GM19467 (cell line): ENCODE results near the gene ARHGAP30.
"Not testable (repeated sequence)": the region's sequence is repeated elsewhere in the genome, so short reads cannot be mapped to it uniquely, and the experiment has no call there.

Experiments
- ATAC-seq: cut with Tn5 transposase; IDR thresholded peaks from one replicate; pipeline ENCODE4 v1.9.1; 2021; ENCODE audit warnings: mild to moderate bottlenecking, moderate library complexity; ENCODE audit not compliant: unreplicated experiment

ARHGAP30 gene

DNA sequence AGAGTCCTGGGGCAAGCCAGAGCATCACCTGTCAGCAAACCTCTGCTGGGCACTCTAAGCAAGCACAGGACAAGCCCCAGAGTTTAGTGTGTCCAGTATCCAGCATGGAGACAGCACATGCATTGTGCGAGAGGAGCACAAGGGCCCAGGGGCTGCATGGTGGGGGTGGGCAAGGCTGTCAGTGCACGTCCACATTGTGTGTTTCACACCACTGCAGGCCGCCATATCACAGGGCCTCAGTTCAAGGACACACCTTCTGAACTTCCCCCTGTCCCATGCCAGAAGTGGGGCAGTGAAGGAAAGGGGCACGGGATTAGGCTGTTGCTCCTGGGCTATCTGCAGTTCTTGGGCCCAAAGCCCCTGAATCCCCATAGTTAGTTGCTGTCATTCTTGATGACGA is 30.1 kb downstream of the ARHGAP30 start:
- no peak for ATAC-seq

DNA sequence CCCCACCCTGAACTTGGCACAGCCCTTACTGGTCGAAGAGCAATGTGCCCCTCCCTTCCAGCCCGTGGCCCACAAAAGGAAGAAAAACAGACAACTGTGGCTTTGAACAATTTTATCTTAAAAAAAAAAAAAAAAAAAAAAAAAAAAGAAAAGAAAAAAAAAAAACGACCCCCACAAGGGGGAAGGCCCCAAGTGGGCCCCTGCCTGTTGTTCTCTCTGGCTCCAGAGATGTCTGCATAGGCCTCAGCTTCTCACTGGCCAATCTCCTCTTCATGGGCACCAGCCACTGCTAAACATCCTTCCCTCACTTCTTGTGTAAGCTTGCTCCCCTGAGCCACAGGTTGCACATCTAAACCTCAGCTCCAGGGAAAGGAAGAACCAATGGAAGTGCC is 30.5 kb downstream of the ARHGAP30 start:
- ATAC-seq, result no peak

DNA sequence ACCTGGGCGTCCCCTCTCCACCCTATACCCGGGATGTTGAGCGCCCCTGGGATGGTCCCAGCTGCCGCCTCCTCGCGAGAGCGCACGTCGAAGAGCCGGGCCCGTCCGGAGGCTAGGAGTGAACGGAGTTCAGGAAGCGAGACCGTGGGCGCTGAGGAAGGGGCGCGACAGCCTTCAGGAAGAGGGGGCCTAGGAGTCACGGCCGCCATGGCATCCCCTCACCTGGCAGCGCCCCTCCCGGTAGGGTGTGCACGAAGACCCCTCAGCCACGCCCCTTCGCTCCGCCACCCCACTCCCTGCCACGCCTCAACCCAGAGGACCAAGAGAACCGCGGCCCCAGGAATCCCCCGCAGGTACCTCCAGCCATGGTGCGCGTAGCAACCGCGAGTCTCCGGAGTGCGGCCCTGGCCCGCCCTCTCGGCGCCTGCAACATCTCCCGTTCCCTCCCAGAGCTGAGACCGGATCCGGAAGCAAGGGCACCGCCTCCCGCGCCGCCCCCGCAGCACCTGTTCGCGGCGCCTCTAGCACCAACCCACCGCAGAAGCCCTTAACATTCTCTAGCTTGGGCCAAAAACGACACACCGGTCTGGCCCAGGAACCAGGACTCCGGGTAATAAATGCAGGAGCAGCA is 31.1 kb downstream of the ARHGAP30 start, which contains the start of gene TSTD1:
Gene TSTD1, minus strand, starts transcription at position 442 of the 631 bp plus-strand sequence. Its CDS starts 75 bp downstream, at position 367.
- ATAC-seq, result peak; percentile 76

DNA sequence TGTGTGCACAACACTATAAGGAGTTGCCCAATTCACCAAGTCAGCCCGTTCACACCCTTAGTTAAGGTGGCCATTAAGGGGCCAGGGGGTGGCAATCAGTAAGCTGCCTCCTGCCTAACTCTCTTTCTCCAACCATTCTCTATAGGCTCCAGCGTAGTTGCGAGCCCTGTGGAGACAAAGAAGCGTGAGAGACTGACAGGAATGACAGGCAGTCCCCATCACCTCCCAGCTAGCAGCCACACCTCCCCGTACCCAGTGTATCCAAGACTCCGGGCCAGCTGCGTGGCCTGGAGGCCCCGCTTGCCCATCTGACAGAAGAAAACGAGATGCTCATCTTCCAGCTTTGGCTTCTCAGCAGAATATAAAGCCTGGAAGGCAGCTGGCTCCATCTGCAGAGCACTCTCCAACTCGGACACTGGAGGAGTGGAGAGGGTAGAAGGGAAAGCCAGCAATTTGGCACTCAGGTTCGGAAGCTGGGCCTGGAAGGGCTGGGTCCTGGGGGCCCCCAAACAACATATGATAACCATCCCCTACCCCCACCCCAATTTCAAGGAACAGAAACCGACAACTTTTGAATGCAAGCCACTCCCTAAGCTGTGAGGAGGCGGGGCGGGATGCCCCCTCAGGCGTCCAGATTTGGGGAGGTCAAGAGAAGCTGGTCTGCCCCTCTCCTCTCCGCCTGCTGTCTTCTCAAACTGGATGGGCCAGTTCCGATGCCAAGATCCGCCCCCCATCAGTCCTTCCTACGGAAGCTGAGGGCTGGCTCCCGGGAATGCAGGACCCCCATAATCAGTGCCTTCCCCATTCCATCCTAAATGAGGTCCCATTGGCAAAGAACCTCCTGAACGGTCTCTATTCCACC is 31.8 kb downstream of the ARHGAP30 start:
- no peak for ATAC-seq

DNA sequence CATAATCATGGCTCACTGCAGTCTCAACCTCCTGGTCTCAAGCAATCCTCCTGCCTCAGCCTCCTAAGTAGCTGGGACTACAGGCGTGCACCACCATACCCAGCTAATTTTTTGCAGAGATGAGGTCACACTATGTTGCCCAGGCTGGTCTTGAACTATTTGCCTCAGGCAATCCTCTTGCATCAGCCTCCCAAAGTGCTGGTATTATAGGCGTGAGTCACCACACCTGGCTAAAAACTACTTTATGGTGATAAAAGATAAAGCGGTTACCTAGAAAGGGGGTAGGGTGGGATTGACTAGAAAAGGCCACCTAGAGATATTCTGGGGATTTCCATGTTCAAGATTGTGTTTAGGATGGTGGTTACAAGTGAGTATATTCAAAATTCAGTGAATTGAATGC is 35.9 kb downstream of the ARHGAP30 start:
- no peak for ATAC-seq

DNA sequence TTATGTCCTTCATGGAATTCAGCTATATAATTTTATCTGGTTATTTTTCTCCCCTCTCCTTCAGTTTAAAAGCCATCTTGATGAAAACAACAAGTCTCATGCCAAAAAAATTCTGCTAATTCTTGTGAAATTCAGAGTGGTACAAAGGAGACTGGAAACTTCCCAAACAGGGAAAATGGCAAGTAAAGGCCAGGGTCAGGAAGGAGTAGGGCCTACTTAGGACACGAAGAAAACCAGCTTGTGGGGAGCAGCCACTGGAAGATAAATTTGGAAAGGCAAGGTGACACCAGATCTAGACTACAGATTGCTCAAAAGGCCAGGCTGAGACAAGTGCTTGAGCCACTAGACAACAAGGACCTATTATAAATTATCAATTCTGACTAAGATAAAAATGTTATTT is 37.3 kb downstream of the ARHGAP30 start:
- no peak for ATAC-seq

DNA sequence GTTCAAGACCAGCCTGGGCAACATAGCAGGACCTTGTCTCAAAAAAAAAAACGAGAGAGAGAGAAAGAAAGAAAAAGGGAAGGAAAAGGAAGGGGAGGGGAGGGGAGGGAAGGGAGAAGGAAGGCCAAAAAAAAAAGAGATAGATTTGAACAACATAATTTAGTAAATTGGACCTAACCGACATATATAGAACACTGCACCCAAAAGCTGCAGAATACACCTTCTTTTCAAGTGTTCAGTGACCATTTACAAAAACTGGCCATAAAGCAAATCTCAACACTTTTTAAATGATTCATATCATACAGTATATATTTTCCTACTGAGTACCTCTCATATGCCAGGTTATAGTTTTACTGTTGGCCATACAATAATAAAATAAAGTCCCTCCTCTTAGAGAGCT is 37.8 kb downstream of the ARHGAP30 start:
- no peak for ATAC-seq

DNA sequence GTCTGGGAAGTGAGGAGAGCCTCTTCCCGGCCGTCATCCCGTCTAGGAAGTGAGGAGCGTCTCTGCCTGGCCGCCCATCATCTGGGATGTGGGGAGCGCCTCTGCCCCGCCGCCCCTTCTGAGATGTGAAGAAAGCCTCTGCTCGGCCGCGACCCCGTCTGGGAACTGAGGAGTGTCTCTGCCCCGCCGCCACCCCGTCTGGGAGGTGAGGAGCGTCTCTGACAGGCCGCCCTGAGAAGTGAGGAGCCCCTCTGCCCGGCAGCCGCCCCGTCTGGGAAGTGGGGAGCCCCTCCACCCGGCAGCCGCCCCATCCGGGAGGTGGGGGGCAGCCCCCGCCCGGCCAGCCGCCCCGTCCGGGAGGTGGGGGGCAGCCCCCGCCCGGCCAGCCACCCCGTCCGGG is 40.2 kb downstream of the ARHGAP30 start:
- ATAC-seq, result not testable (repeated sequence)

DNA sequence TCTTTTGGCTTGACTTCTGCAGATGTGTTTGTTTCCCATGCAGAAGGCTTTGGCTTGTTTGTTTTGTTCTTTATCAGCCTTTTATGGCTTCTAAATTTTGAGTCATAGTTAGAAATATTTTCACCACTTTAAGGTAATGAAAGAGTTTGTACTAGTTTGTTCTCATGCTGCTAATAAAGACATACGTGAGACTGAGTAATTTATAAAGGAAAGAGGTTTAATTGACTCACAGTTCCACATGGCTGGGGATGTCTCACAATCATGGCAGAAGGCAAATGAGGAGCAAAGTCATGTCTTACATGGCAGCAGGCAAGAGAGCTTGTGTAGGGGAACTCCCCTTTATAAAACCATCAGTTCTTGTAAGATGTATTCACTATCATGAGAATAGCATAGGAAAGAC is 42.7 kb downstream of the ARHGAP30 start:
- ATAC-seq, result not testable (repeated sequence)

DNA sequence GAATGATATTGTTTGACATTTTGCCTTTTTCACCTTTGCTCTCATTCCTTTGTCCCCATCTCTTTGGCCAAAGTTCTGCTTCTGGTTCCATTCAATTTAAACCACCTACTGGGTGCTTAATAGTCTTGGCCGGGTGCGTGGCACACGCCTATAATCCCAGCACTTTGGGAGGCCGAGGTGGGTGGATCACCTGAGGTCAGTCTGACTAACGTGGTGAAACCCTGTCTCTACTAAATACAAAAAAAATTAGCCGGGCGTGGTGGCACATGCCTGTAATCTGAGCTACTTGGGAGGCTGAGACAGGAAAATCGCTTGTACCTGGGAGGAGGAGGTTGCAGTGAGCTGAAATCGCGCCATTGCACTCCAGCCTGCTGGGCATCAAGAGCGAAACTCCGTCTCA is 47.3 kb downstream of the ARHGAP30 start:
- ATAC-seq, result not testable (repeated sequence)

DNA sequence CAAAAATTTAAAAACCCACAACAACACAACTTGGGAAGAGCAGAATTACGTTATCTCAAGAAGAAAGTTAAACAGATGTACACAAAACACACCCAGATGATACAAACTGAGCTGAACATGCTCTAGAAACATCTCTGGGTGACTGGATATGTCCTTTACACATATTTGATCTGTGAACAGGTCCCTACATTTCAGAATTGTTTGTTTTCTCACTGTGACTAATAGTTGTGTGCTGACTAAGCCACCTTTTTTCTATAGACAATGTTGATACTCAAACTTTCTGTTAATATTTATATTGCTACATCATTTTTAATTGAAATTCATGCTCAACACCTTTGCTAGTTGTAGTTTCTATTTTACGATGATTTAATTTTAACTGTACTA is 47.7 kb downstream of the ARHGAP30 start:
- ATAC-seq, result no peak

DNA sequence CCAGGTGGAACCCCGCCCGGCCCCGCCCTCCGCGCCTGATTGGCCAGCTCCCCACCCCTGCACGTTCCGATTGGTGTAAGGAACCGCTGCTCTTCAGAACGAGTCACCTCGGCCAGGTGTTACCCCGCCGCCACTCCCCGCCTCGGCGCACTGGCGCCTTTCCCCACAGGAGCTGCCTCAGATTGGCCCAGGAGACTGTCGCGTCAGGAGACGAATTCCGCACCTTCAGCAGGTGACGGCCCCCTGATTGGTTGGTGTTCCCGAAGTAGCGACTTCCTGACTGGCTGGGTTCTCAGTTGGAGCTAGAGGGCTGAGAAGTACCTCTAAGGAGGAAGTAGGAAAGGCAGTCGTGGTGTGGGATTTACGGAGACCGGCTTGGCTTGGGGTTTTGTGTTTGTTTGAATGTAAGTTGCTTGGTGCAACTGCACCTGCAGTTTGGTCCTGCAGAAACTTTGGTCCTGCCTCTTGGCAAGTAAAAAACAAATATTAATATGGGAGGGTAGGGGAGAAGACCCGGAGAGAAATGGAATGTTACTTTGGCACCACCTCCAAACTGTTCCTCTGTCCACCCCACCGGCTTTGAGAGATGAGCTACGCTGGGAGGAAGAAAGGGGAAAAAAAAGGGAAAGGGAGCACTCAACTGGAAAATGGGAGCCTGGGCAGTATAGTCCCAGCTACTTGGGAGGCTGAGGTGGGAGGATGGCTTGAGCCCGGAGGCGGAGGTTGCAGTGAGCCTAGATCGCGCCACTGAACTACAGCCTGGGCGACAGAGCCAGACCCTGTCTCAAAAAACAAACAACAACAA is 48.3 kb downstream of the ARHGAP30 start:
- ATAC-seq, result peak; percentile 75

DNA sequence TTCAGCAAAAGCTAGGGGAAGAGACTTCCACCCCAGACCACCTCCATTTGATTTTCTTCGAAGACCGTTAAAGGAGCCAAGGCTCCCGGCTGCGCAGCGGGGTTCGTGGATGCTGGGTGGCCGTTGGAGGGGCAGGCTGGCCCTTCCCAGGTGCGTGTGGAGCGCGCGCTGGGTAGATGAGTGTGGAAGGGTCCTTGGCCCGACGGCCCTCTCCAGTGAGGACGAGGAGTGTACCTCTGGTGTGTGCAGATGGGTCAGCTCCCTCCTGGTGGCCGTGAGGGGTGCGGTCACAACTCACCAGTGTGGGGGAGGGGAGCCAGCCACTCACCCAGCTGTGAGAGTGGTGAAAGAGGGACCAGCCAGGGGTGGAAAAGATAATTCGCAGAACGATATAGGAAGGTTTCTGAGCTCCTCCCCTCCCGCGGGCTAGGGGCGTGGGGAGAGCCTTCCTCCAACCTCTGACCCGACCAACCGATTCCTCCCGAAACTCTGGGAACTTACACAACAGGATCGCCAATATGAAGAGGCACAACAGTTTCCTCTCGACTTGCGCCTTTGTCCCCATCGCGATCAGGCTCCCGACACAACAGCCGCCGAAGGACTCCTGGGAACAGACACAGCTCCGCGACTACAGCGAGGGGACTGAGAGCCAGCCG is 49.1 kb downstream of the ARHGAP30 start, which contains the start of gene F11R:
Gene F11R, minus strand, starts transcription at position 644 of the 656 bp plus-strand sequence. Its CDS starts 79 bp downstream, at position 565.
- ATAC-seq, result peak; percentile 27

DNA sequence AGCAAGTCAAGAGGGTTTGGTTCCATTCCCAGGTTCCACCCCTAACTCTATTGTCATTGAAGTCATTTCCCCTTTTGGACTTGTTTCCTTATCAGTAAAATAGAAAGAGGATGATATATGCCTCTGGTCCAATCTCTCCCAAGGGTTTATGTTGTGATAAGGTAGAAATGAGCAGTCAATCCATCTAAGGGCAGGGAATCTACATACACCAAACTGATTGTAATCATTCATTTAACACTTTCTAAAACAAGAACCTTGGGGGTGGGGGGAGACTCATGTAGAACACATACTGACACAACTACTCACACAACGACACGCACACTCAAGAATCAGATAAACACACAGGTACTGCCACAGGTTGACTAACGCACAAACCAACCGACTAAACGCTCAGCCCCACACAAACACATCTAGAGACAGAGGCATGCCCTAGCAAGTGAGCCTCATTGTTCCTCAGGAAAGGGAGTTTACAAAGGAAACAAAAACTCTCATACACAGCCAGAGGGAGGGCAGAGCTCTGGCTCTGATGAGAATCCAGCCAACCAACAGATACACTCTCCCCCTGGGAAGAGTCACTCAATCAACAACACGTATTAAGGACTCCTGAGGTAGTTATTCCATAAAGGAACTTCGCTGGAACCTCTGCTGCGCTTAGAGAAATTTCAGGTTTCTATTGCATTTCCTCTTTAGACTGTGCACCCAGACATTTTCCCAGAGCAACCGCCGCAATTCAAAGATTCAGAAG is 49.8 kb downstream of the ARHGAP30 start:
- ATAC-seq, result no peak

DNA sequence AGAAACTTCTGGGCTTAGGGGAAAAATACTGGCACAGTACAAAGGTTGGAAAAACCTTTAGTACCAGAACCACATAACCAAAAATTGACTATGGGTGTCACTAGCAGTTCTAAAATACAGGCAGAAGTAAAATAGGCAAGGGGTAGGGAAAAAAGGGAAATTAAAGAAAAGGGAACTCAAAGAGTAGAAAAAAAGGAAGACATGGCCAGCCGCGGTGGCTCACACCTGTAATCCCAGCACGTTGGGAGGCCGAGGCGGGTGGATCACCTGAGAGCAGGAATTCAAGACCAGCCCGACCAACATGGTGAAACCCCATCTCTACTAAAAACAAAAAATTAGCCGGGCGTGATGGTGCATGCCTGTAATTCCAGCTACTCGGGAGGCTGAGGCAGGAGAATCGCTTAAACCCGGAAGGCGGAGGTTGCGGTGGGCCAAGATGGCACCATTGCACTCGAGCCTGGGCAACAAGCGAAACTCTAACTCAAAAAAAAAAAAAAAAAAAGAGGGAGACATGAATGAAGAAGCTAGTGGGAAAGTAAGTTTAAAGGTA is 50.5 kb downstream of the ARHGAP30 start:
- not testable (repeated sequence) for ATAC-seq

DNA sequence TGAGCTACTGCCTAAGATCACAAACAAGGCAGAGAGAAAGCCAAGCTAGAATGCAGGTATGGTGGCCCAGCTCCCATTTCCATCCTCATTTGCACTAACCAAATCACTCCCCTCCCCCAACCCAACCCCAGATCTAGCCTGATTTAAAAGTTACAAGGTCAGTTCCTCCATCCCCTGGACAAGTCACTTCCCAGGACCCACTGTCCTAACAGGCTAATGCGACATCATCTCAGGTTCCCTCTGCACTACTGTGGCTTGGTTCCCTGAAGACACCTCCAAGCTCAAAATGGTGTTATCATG is 51.1 kb downstream of the ARHGAP30 start:
- no peak for ATAC-seq

DNA sequence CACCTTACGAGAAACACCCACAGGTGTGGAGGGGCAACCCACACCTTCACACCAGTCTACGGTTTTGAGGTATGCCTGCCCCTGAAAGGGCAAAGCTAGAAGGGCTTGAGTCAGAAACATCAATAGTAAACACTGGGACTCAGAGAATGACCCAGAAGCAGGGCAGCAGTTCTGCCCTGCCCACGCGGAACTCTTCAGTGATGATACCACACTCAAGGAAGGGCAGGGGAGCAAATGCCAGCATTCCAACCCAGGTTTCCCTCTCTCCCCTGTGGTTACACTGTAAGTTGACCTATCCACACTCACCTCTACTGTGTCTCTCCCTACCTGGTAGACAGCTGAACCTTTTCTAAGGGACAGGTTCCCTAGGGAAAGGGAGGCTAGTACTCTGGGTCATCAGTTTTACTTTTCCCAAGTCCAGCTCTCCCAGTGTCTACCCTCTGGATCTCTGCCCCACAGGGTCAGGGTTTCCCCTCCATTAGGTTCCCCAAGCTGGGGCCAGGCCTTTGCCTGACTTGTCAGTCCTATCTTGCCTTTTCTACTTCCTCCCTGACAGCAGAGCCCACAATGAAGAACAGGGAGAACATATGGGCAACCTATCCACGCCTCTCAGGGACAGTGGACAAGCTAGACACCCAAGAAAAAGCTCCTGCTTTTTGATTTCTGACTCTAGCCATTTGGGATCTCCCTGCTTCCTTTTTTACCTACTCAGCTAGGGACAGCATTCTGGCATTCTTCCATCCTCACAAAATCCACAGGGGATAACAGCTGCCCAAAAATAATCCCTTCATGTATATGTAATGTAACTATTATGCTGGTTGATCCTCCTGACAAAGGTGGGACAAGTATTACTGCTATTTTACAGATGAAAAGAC is 51.7 kb downstream of the ARHGAP30 start:
- no peak for ATAC-seq

DNA sequence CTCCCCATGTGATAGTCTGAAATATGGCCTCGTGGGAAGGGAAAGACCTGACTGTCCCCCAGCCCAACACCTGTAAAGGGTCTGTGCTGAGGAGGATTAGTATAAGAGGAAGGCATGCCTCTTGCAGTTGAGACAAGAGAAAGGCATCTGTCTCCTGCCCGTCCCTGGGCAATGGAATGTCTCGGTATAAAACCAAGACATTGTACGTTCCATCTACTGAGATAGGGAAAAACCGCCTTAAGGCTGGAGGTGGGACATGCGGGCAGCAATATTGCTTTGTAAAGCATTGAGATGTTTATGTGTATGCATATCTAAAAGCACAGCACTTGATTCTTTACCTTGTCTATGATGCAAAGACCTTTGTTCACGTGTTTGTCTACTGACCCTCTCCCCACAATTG is 52.5 kb downstream of the ARHGAP30 start:
- not testable (repeated sequence) for ATAC-seq

DNA sequence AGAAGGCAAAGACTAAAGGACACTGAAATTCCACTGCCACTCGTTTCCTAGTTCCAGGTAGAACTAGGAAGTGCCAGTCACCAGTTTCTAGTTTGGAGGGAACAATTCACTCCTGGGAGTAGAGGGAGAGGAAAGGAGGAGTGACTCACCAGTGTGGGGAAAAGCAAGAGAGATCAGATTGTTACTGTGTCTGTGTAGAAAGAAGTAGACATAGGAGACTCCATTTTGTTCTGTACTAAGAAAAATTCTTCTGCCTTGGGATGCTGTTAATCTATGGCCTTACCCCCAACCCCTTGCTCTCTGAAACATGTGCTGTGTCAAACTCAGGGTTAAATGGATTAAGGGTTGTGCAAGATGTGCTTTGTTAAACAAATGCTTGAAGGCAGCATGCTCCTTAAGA is 53.0 kb downstream of the ARHGAP30 start:
- not testable (repeated sequence) for ATAC-seq
